ENCODE results near the gene TGM4.

The TGM4 gene

GRCh38 chr3:44954962-44955361 is 80.6 kb downstream of the TGM4 start:
- peak; percentile 22 for DNase-seq (ENCODE audit: low spot score)

GRCh38 chr3:44955917-44956316 is 81.5 kb downstream of the TGM4 start:
- no peak for DNase-seq (ENCODE audit: low spot score)

GRCh38 chr3:44957986-44958385 is 83.6 kb downstream of the TGM4 start:
- DNase-seq (ENCODE audit: low spot score): no peak

- DNase-seq (ENCODE audit: low spot score): no peak
Measured at GRCh38 chr3:44958386-44958785, 84.0 kb downstream of the TGM4 start.

GRCh38 chr3:44960387-44961026 is 86.1 kb downstream of the TGM4 start:
- no peak for DNase-seq (ENCODE audit: low spot score)

GRCh38 chr3:44961888-44962287 is 87.5 kb downstream of the TGM4 start:
- no peak for DNase-seq (ENCODE audit: low spot score)

GRCh38 chr3:44962621-44963393 is 88.4 kb downstream of the TGM4 start:
- no peak for DNase-seq (ENCODE audit: low spot score)

- DNase-seq (ENCODE audit: low spot score): no peak
Measured at GRCh38 chr3:44963571-44964325, 89.3 kb downstream of the TGM4 start.

All from AG08395 (cell line).